Fibroblast of lung (primary cell): ENCODE measurements around the gene ZNF408. TPM values are rescaled to one million over a fixed set of nuclear protein-coding genes. Genes with fewer than 3 reads are reported as not detected.

Experiments used
- DNase-seq, 2 donors: peaks; one replicate each; pipeline versions ENCODE4 v3.0.0 to v3.0.0-alpha.2; 2010; ENCODE audit warnings: low read depth in 2 of 2
- H2AFZ ChIP-seq: 2 replicates; pipeline ENCODE4 v1.5.1; 2012; ENCODE audit warnings: low read length, control low read depth, inconsistent platforms
- H3K27ac ChIP-seq: 2 replicates; pipeline ENCODE4 v1.5.1; 2011; ENCODE audit warnings: low read length, control low read depth; ENCODE audit not compliant: insufficient read depth
- H3K27me3 ChIP-seq: 2 replicates; pipeline ENCODE4 v1.5.1; 2011; ENCODE audit warnings: mild to moderate bottlenecking, low read length; ENCODE audit not compliant: control insufficient read depth, insufficient read depth
- H3K36me3 ChIP-seq: 2 replicates; pipeline ENCODE4 v1.5.1; 2011; ENCODE audit warnings: low read length; ENCODE audit not compliant: control insufficient read depth, insufficient read depth
- H3K4me1 ChIP-seq: 2 replicates; pipeline ENCODE4 v1.5.1; 2011; ENCODE audit warnings: low read length; ENCODE audit not compliant: control insufficient read depth, insufficient read depth; ENCODE audit errors: extremely low read depth
- H3K4me2 ChIP-seq: 2 replicates; pipeline ENCODE4 v1.5.1; 2011; ENCODE audit warnings: low read length, control low read depth; ENCODE audit not compliant: insufficient read depth; ENCODE audit errors: extremely low read depth
- H3K4me3 ChIP-seq, 4 experiments: fragments of 200-600 bp in 1 of 4; sonication (generic) in 1 of 4; replicated peaks in 1 of 4; 2 replicates each; pipeline ENCODE4 v1.5.1; 2011 to 2016; ENCODE audit warnings: low read length in 4 of 4, low read depth in 3 of 4, mild to moderate bottlenecking in 3 of 4, control low read depth in 2 of 4, inconsistent platforms in 1 of 4, mixed read lengths in 1 of 4; ENCODE audit not compliant: insufficient read depth in 1 of 4; ENCODE audit errors: control extremely low read depth in 1 of 4
- H3K79me2 ChIP-seq: 2 replicates; pipeline ENCODE4 v1.5.1; 2012; ENCODE audit warnings: mild to moderate bottlenecking, low read length, inconsistent platforms; ENCODE audit not compliant: control insufficient read depth, insufficient read depth
- H3K9ac ChIP-seq: 2 replicates; pipeline ENCODE4 v1.5.1; 2011; ENCODE audit warnings: mild to moderate bottlenecking, low read length, control low read depth; ENCODE audit not compliant: insufficient read depth
- H3K9me3 ChIP-seq: 2 replicates; pipeline ENCODE4 v1.5.1; 2012; ENCODE audit warnings: low read depth, low read length; ENCODE audit not compliant: control insufficient read depth, insufficient read depth
- H4K20me1 ChIP-seq: 2 replicates; pipeline ENCODE4 v1.5.1; 2011; ENCODE audit warnings: low read length; ENCODE audit not compliant: control insufficient read depth, insufficient read depth; ENCODE audit errors: extremely low read depth
- EZH2 ChIP-seq: IDR thresholded peaks from 2 replicates; pipeline ENCODE4 v1.5.1; 2012; ENCODE audit warnings: low read length, control low read depth, mild to moderate bottlenecking; ENCODE audit errors: missing control alignments
- polyA plus RNA-seq, 2 donors: library from polyadenylated mRNA; depleted of rRNA in 1 of 2; stranded (reverse) in 1 of 2; unstranded in 1 of 2; fragments of >200 nt; gene quantifications; 2 replicates each; pipeline ENCODE4 v1.2.1, GENCODE V29; 2011 to 2012; ENCODE audit warnings: missing spikeins in 1 of 2
- total RNA-seq: library from RNA; depleted of rRNA; stranded (reverse); fragments of >200 nt; gene quantifications from 2 replicates; pipeline ENCODE4 v1.2.1, GENCODE V29; 2014
- TF ChIP-seq, protein P1 (sequence below), 2 donors: IDR thresholded peaks in 1 of 2; conservative IDR thresholded peaks in 1 of 2; 1 replicate in 1 of 2; 2 replicates in 1 of 2; pipeline ENCODE4 v1.5.1; 2011 to 2012; ENCODE audit warnings: low read length in 2 of 2, control low read depth in 1 of 2, inconsistent platforms in 1 of 2, low read depth in 1 of 2, mild to moderate bottlenecking in 1 of 2

Gene ZNF408
- total and polyA plus RNA-seq, 2 donors (not counting 1 experiment from before 2014, with no cell fraction given), result 4.2 to 7.9 TPM

DNA sequence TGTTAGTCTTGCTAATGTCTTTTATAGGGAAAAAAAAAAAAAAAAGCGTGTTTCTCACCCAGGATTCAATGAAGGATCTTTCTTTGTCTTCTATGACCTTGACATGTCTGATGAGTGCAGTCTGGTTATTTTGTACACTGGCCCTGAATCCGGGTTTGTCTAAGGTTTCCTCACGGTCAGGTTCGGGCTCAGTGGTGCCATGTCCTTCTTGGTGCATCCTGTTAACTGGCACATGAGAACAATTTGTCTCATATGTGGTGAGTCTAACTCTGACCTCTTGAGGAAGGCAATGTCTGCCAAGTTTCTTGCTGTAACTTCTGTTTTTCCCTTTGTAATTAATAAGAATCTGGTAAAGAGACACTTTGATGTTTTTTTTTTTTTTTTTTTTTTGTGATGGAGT is 30.7 kb downstream of the ZNF408 start:
- DNase-seq, result no peak
- Histone ChIP-seq H2AFZ (no peak overlapping the region), H3K79me2 (no peaks in the 10 kb centered on the region), H3K27ac (no peak overlapping the region), H3K9ac (no peak overlapping the region), H3K36me3 (no peaks in the 10 kb centered on the region), H3K4me2 (no peak overlapping the region), H3K27me3 (no peaks in the 10 kb centered on the region), H3K4me3 (no peak overlapping the region), H3K4me1 (no peaks in the 10 kb centered on the region), H3K9me3 (no peaks in the 10 kb centered on the region), H4K20me1 (no peaks in the 10 kb centered on the region)
- no peak for TF ChIP-seq EZH2
- TF ChIP-seq, protein P1, sequence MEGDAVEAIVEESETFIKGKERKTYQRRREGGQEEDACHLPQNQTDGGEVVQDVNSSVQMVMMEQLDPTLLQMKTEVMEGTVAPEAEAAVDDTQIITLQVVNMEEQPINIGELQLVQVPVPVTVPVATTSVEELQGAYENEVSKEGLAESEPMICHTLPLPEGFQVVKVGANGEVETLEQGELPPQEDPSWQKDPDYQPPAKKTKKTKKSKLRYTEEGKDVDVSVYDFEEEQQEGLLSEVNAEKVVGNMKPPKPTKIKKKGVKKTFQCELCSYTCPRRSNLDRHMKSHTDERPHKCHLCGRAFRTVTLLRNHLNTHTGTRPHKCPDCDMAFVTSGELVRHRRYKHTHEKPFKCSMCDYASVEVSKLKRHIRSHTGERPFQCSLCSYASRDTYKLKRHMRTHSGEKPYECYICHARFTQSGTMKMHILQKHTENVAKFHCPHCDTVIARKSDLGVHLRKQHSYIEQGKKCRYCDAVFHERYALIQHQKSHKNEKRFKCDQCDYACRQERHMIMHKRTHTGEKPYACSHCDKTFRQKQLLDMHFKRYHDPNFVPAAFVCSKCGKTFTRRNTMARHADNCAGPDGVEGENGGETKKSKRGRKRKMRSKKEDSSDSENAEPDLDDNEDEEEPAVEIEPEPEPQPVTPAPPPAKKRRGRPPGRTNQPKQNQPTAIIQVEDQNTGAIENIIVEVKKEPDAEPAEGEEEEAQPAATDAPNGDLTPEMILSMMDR (conservative IDR thresholded peaks at IDR 0.05 in 1 of 2, IDR thresholded peaks at IDR 0.05 in 1 of 2; ENCODE audit: low read depth in 1 of 2, low read length in 2 of 2), result no peak

DNA sequence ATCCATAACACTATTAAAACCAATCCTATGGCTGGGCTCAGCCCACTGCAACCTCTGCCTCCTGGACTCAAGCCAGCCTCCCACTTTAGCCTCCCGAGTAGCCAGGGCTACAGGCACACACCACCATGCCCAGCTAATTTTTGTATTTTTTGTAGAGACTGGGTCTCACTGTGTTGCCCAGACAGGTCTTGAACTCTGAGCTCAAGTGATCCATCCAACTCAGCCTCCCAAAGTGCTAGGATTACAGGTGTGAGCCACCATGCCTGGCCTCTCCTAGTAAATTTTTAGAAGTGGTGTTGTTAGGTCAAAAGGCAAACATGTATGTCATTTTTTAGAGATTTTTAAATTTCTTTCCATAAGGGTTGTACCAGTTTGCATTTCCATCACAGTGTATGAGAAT is 32.4 kb downstream of the ZNF408 start:
- H3K4me1 ChIP-seq, result no peaks in the 10 kb centered on the region
- H3K4me2 ChIP-seq, result no peak overlapping the region
- TF ChIP-seq, protein P1 (conservative IDR thresholded peaks at IDR 0.05 in 1 of 2, IDR thresholded peaks at IDR 0.05 in 1 of 2; ENCODE audit: low read depth in 1 of 2, low read length in 2 of 2), result no peak
- TF ChIP-seq EZH2, result no peak
- no peak overlapping the region for H3K4me3 ChIP-seq
- H3K9ac ChIP-seq, result no peak overlapping the region
- no peaks in the 10 kb centered on the region for H3K36me3 ChIP-seq
- DNase-seq, result no peak
- no peaks in the 10 kb centered on the region for H3K9me3 ChIP-seq
- H3K79me2 ChIP-seq, result no peaks in the 10 kb centered on the region
- H3K27ac ChIP-seq, result no peak overlapping the region
- no peaks in the 10 kb centered on the region for H4K20me1 ChIP-seq
- H3K27me3 ChIP-seq, result no peaks in the 10 kb centered on the region
- H2AFZ ChIP-seq, result no peak overlapping the region

DNA sequence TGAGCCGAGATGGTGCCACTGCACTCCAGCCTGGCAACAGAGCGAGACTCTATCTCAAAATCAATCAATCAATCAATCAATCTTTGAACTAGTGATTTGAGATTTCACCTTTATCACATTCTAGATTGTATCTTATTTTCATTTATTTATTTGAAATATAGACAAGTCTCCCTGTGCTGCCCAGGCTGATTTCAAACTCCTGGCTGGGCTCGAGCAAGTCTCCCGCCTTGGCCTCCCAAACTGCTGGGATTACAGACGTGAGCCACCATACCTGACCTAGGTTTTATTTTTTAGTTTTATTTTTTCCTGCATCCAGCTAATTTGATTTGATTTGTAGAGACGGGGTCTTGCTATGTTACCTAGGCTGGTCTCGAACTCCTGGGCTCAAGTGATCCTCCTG is 35.3 kb downstream of the ZNF408 start:
- no peaks in the 10 kb centered on the region for H3K79me2 ChIP-seq
- no peak overlapping the region for H3K4me3 ChIP-seq
- H3K27ac ChIP-seq, result no peak overlapping the region
- no peak overlapping the region for H3K9ac ChIP-seq
- no peak overlapping the region for H2AFZ ChIP-seq
- H3K4me1 ChIP-seq, result no peaks in the 10 kb centered on the region
- TF ChIP-seq, protein P1 (conservative IDR thresholded peaks at IDR 0.05 in 1 of 2, IDR thresholded peaks at IDR 0.05 in 1 of 2; ENCODE audit: low read depth in 1 of 2, low read length in 2 of 2), result no peak
- no peak for TF ChIP-seq EZH2
- no peaks in the 10 kb centered on the region for H3K27me3 ChIP-seq
- DNase-seq, result no peak
- H4K20me1 ChIP-seq, result no peaks in the 10 kb centered on the region
- H3K36me3 ChIP-seq, result no peaks in the 10 kb centered on the region
- H3K4me2 ChIP-seq, result no peak overlapping the region
- H3K9me3 ChIP-seq, result no peaks in the 10 kb centered on the region
